SK-N-SH treated with all-trans-retinoic acid at 6 μM for 48 hours (cell line): ENCODE results near the gene ROBO1.

ENCODE experiments used
- GLIS3 ChIP-seq: fragments of 250-450 bp; sonication (Bioruptor Pico); IDR thresholded peaks from 2 replicates; pipeline ENCODE4 v1.5.0; 2020; ENCODE audit warnings: mild to moderate bottlenecking, moderate library complexity
- PPARA ChIP-seq: fragments of 250-450 bp; sonication (Bioruptor Pico); IDR thresholded peaks from 2 replicates; pipeline ENCODE4 v1.5.0; 2020; ENCODE audit warnings: mild to moderate bottlenecking, borderline replicate concordance
- RARB ChIP-seq: fragments of 250-450 bp; sonication (Bioruptor Pico); IDR thresholded peaks from 2 replicates; pipeline ENCODE4 v1.8.0; 2021; ENCODE audit warnings: mild to moderate bottlenecking, moderate library complexity
- ZC3H10 ChIP-seq: fragments of 250-450 bp; sonication (Bioruptor Pico); IDR thresholded peaks from 2 replicates; pipeline ENCODE4 v1.5.1; 2021; ENCODE audit warnings: mild to moderate bottlenecking, moderate library complexity
- ZFP3 ChIP-seq: fragments of 250-450 bp; sonication (Bioruptor Pico); IDR thresholded peaks from 2 replicates; pipeline ENCODE4 v1.5.0; 2020; ENCODE audit warnings: mild to moderate bottlenecking, moderate library complexity
- TF ChIP-seq, protein P1 (sequence below): fragments of 250-450 bp; sonication (Bioruptor Pico); IDR thresholded peaks from 2 replicates; pipeline ENCODE4 v1.8.0; 2020; ENCODE audit warnings: mild to moderate bottlenecking, moderate library complexity, borderline replicate concordance
- TF ChIP-seq, protein P2 (sequence below): fragments of 250-450 bp; sonication (Bioruptor Pico); IDR thresholded peaks from 2 replicates; pipeline ENCODE4 v1.5.1; 2020; ENCODE audit warnings: low read depth, mild to moderate bottlenecking, moderate library complexity

DNA sequence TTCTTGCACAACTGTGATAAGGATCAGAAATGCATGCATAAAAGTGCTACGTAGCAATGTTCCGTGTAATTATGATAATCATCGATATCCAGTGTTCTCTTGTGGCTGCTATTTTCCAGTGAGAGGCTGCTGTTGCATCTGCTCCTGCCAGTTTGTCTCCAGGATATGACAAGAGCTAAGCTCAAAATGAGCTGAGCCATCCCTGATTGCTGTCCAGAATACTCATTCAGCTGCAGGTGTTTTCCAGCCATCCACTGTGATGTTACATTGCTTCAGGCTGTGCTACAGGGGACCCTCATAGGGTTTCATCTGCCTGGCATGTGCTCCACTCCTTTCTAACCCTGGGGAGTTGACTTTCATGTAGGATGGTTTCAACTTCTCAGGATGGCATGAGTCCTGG is 976.0 kb downstream of the ROBO1 start:
- TF ChIP-seq ZFP3 (CRISPR knock-in tag) = no peak
- no peak for TF ChIP-seq RARB (CRISPR knock-in tag)
- no peak for TF ChIP-seq PPARA (CRISPR knock-in tag)
- no peak for TF ChIP-seq GLIS3 (CRISPR knock-in tag)
- no peak for TF ChIP-seq ZC3H10 (CRISPR knock-in tag)
- TF ChIP-seq, protein P1, sequence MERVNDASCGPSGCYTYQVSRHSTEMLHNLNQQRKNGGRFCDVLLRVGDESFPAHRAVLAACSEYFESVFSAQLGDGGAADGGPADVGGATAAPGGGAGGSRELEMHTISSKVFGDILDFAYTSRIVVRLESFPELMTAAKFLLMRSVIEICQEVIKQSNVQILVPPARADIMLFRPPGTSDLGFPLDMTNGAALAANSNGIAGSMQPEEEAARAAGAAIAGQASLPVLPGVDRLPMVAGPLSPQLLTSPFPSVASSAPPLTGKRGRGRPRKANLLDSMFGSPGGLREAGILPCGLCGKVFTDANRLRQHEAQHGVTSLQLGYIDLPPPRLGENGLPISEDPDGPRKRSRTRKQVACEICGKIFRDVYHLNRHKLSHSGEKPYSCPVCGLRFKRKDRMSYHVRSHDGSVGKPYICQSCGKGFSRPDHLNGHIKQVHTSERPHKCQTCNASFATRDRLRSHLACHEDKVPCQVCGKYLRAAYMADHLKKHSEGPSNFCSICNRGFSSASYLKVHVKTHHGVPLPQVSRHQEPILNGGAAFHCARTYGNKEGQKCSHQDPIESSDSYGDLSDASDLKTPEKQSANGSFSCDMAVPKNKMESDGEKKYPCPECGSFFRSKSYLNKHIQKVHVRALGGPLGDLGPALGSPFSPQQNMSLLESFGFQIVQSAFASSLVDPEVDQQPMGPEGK (CRISPR knock-in tag) = no peak
- TF ChIP-seq, protein P2, sequence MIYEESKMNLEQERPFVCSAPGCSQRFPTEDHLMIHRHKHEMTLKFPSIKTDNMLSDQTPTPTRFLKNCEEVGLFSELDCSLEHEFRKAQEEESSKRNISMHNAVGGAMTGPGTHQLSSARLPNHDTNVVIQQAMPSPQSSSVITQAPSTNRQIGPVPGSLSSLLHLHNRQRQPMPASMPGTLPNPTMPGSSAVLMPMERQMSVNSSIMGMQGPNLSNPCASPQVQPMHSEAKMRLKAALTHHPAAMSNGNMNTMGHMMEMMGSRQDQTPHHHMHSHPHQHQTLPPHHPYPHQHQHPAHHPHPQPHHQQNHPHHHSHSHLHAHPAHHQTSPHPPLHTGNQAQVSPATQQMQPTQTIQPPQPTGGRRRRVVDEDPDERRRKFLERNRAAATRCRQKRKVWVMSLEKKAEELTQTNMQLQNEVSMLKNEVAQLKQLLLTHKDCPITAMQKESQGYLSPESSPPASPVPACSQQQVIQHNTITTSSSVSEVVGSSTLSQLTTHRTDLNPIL (CRISPR knock-in tag) = no peak
